ENCODE data around the gene LYZL2. TPM values are rescaled to one million over a fixed set of nuclear protein-coding genes. Genes with fewer than 3 reads are reported as not detected.

Gene LYZL2
- total RNA-seq, 4 donors from 2014 or later = not detected

GRCh38 chr10:30565449-30565848 is 64.1 kb downstream of the LYZL2 start:
- H3K4me1 ChIP-seq = no peaks in the 10 kb centered on the region
- intact Hi-C loops (cut with DNase I) = no loop called here
- no peak for DNase-seq (ENCODE audit: extremely low spot score)
- no peak overlapping the region for H3K27ac ChIP-seq (replicated peaks in 1 of 4)
- H3K4me3 ChIP-seq = no peak overlapping the region
- TF ChIP-seq CTCF (IDR thresholded peaks at IDR 0.05) = no peak
- no peak for TF ChIP-seq POLR2AphosphoS5 (IDR thresholded peaks at IDR 0.05)
- no peak for TF ChIP-seq POLR2A (IDR thresholded peaks at IDR 0.05; ENCODE audit: low read depth)
- TF ChIP-seq EP300 (IDR thresholded peaks at IDR 0.05) = no peak
- H3K36me3 ChIP-seq = no peaks in the 10 kb centered on the region
- no peaks in the 10 kb centered on the region for H3K27me3 ChIP-seq
- H3K9me3 ChIP-seq = peaks cover 0 to 7% (median 3%) of the 10 kb centered on the region in 4 donors
- 38% methylated on average over 2 of the region's 2 CpGs for WGBS

GRCh38 chr10:30562787-30563186 is 66.8 kb downstream of the LYZL2 start:
- Histone ChIP-seq H3K36me3 (no peaks in the 10 kb centered on the region), H3K4me1 (no peaks in the 10 kb centered on the region), H3K27ac (replicated peaks in 1 of 4) (no peak overlapping the region), H3K9me3 (no peaks in the 10 kb centered on the region), H3K4me3 (no peak overlapping the region), H3K27me3 (no peaks in the 10 kb centered on the region)
- TF ChIP-seq POLR2A (IDR thresholded peaks at IDR 0.05; ENCODE audit: low read depth) = no peak
- no peak for TF ChIP-seq POLR2AphosphoS5 (IDR thresholded peaks at IDR 0.05)
- TF ChIP-seq CTCF (IDR thresholded peaks at IDR 0.05) = no peak
- TF ChIP-seq EP300 (IDR thresholded peaks at IDR 0.05) = no peak
- no peak for DNase-seq (ENCODE audit: extremely low spot score)
- intact Hi-C loops (cut with DNase I) = no loop called here
- WGBS = 99% methylated on average over 5 of the region's 5 CpGs

Other genes with a start within 250 kb of the LYZL2 start
- 10 to 100 TPM; 18.7 to 74.2 (median 24.1) TPM for gene MAP3K8, start 195.6 kb downstream of the LYZL2 start, total RNA-seq